Cardiac fibroblast (primary cell): ENCODE measurements around the gene HERPUD1.
A peak's percentile ranks its signal among the peaks of the same experiment; 100 is the strongest.

Experiments used
- DNase-seq, 2 donors: peaks; one replicate each; pipeline versions ENCODE4 v3.0.0 to v3.0.0-alpha.2; 2010; ENCODE audit warnings: low read depth in 2 of 2
- H3K4me3 ChIP-seq, 2 donors: replicated peaks in 1 of 2; 1 replicate in 1 of 2; 2 replicates in 1 of 2; pipeline ENCODE4 v1.5.1; 2011; ENCODE audit warnings: low read depth in 2 of 2, low read length in 2 of 2, mild to moderate bottlenecking in 2 of 2, moderate library complexity in 1 of 2
- TF ChIP-seq, protein P1 (sequence below): IDR thresholded peaks from one replicate; pipeline ENCODE4 v1.5.1; 2011; ENCODE audit warnings: low read depth, mild to moderate bottlenecking, low read length, inconsistent platforms

HERPUD1 gene

DNA sequence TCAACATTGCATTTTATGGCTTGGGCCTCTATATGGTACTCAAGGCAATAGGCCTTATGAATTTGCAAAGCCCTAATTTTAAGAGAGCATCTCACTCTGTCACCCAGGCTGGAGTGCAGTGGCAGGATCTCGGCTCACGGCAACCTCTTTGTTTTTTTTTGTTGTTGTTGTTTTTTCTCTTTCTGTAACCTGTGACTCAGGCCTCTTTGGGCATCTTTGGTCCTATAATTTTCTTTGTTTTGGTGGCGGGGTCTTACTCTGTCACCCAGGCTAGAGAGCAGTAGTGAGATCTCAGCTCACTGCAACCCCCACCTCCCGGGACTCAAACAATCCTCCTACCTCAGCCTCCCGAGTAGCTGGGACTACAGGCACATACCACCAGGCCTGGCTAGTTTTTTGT lies 21.8 kb upstream of the HERPUD1 start:
- no peak overlapping the region for H3K4me3 ChIP-seq
- DNase-seq: peak in 1 of 2 donors; percentile 52

DNA sequence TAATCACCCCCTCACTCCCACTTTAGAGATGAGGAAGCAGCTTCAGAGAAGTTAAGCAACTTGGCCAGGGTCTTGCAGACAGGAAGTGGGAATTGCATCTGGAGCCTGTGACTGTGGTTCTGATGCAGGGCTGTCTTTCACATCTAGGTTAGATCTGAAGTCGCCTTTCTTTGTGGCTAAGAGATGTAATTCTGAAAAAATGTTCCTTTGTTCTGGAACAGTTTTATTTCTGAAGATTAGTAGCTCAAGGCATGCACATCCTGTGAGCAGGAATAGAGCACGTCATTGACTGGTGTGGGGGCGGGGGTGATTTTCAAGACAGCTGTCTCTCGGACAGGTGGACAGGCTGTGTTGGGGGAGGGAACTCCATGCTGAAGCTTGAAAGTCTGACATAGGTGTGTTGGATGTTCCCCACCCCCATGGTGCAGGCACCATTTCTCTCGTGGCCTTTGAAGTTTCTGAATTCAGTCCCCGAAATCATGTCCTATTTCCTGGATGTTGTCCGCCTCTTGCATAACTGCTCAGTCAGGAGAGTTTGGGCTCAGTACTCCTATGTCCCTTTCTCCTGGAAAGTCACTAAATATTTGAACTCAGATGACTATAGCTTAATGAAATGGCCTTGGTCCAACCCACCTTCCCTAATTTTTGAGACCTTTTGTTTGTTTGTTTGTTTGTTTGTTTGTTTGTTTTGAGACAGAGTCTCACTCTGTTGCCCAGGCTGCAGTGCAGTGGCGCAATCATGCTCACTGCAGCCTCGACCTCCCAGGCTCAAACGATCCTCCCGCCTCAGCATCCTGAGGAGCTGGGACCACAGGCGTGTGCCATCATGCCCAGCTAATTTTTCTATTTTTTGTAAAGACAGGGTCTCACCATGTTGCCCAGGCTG lies 21.0 kb upstream of the HERPUD1 start:
- no peak overlapping the region for H3K4me3 ChIP-seq
- peak; percentile 86 to 96 for DNase-seq
- TF ChIP-seq, protein P1, sequence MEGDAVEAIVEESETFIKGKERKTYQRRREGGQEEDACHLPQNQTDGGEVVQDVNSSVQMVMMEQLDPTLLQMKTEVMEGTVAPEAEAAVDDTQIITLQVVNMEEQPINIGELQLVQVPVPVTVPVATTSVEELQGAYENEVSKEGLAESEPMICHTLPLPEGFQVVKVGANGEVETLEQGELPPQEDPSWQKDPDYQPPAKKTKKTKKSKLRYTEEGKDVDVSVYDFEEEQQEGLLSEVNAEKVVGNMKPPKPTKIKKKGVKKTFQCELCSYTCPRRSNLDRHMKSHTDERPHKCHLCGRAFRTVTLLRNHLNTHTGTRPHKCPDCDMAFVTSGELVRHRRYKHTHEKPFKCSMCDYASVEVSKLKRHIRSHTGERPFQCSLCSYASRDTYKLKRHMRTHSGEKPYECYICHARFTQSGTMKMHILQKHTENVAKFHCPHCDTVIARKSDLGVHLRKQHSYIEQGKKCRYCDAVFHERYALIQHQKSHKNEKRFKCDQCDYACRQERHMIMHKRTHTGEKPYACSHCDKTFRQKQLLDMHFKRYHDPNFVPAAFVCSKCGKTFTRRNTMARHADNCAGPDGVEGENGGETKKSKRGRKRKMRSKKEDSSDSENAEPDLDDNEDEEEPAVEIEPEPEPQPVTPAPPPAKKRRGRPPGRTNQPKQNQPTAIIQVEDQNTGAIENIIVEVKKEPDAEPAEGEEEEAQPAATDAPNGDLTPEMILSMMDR: no peak

More for the DNA sequence above, 21.8 kb upstream of the HERPUD1 start:
- TF ChIP-seq, protein P1: no peak

DNA sequence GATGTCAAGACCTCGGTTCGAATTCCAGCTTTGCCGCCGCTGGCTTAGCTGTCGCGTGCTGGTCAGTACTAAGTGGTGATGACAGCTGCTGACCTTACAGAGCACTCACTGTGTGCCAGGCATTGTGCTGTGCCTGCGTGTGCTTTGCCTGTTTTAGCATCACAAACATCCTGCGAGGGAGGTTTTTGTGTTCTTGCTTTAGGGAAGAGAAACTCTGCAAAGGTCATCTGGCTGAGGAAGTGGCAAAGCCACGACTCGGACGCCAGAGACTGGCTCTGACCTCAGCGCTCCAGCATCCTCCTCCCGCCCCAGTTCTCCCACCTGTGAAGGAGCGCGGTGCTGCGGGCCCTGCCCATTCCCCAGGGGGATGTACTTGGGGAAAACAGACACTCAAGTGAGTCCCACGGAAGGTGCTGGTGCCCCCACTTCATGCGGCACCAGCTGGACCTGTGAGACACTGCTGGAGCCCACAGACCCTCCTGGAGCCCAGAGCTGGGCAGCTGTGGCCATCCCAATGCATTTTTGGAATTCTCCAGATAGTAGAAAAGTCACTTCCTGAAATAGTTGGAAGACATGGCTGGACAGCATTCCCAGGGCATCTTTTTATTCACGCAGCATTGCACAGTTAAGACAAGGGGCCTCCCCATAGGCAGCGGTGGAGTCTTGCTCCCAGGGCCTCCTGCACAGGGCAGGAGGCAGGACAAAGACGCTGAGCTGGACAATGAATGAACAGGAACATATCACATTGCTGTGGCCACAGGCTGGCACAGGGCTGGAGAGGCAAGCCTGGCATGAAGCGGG lies 20.0 kb upstream of the HERPUD1 start:
- peak; percentile 82 to 86 for DNase-seq
- TF ChIP-seq, protein P1: no peak
- H3K4me3 ChIP-seq: no peak overlapping the region

DNA sequence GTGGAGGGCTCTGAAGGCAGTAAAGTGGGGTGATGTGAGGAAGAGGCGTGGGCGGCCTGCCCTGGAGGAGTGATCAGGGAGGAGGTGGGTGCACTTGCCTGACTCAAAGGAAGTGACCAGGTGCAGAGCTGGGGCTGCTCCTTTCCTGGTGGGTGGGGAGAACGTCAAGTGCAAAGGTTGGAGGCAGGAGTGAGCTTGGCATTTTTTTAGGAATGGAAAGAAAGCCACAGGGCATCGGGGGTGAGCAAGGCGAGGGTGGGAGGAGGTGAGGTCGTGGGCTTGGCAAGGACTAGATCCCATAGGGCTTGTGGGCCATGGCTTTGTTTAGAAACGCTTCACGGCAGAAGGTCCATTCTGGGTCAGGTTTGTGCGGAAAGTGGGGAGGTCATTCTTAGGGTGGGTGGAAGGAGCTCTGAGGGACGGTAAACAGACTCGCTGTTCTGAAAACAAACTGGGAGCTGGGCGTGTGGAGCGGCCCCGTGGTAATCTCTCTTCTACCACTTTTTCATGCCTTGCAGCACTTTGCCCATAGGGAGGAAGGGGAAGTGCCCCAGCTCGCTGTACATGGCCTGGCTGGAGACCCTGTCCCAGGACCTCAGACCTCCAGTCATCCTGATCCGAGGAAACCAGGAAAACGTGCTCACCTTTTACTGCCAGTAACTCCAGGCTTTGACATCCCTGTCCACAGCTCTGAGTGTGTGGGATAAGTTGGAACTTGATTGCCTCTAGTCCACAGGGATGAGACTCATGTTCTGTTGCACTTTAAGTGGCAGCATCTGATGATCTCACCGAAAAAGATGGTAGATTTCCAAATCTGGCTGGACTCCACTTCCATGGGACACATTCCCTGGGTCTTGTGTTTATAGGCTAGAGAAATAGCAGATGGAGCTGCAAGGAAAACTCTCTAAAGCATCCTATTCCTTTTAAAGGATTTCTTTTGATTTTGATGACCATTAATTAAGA lies 18.9 kb upstream of the HERPUD1 start:
- DNase-seq: peak; percentile 72 to 80
- TF ChIP-seq, protein P1: no peak

DNA sequence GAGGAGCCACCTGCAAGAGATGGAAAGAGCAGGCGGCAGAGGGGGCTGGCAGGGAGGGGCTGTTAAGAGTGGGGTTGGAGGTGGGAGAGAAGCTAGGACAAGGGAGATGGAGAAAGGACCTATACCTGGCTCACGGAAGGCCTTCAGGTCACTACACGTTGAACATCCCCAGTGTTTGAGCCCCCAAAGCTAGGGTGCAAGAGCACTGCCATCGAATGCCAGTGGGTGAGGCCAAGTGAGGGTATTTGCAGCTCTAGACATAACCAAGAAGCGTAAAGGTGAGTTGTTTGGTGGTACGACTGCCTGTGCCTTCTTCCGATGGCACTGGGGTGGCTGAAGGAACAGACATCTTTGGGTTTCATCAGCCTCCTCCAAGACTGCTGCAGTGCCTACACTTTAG lies 17.0 kb upstream of the HERPUD1 start:
- no peak for DNase-seq
- TF ChIP-seq, protein P1: no peak
- no peak overlapping the region for H3K4me3 ChIP-seq

More for the DNA sequence above, 18.9 kb upstream of the HERPUD1 start:
- H3K4me3 ChIP-seq: no peak overlapping the region
